Measurements from ENCODE around the gene IL18BP. TPM values are rescaled to one million over a fixed set of nuclear protein-coding genes. Genes with fewer than 3 reads are reported as not detected.

The IL18BP gene
- total RNA-seq, 1 experiment from 2014 or later: 10.6 TPM

DNA sequence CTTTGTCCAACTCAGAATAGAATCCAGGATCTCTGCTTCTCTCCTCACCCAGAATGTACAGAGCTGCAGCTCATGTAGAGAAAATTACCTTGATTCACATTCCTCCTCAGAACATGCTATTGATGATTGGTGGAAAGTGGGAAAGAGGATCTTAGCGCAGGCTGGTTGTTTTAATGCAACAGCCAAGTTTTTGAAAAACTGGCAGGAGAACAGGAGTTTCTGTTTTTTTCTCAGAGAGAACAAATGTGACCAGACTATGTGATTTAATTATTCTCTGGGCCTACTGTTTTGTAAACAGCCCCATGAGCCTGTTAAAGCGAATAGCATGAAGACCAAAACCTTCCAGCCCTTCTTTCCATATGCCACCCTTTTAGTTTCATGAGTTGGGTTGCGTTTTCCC lies 19.1 kb upstream of the IL18BP start:
- Histone ChIP-seq H3K9me3 (ENCODE audit: low read depth, low read length, poor library complexity, severe bottlenecking) (no peaks in the 10 kb centered on the region), H3K27me3 (replicated peaks; ENCODE audit: insufficient read depth, low read depth, low read length, poor library complexity) (no peaks in the 10 kb centered on the region), H3K36me3 (ENCODE audit: insufficient read depth, low read length, poor library complexity, severe bottlenecking) (no peaks in the 10 kb centered on the region), H3K4me1 (ENCODE audit: insufficient read depth, low read length, poor library complexity, severe bottlenecking) (no peaks in the 10 kb centered on the region), H3K27ac (ENCODE audit: low read depth, low read length, poor library complexity, severe bottlenecking) (no peak overlapping the region), H3K4me3 (ENCODE audit: low read depth, low read length, poor library complexity, severe bottlenecking) (no peak overlapping the region)
- TF ChIP-seq, protein P1, sequence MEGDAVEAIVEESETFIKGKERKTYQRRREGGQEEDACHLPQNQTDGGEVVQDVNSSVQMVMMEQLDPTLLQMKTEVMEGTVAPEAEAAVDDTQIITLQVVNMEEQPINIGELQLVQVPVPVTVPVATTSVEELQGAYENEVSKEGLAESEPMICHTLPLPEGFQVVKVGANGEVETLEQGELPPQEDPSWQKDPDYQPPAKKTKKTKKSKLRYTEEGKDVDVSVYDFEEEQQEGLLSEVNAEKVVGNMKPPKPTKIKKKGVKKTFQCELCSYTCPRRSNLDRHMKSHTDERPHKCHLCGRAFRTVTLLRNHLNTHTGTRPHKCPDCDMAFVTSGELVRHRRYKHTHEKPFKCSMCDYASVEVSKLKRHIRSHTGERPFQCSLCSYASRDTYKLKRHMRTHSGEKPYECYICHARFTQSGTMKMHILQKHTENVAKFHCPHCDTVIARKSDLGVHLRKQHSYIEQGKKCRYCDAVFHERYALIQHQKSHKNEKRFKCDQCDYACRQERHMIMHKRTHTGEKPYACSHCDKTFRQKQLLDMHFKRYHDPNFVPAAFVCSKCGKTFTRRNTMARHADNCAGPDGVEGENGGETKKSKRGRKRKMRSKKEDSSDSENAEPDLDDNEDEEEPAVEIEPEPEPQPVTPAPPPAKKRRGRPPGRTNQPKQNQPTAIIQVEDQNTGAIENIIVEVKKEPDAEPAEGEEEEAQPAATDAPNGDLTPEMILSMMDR (conservative IDR thresholded peaks at IDR 0.05; ENCODE audit: low read depth, low read length): no peak
- TF ChIP-seq EZH2 (IDR thresholded peaks at IDR 0.05; ENCODE audit: borderline replicate concordance, low read depth, low read length, poor library complexity, severe bottlenecking): no peak
- intact Hi-C loops (cut with micrococcal nuclease; ENCODE audit: unreplicated experiment): loop anchor here (5.0 kb wide), 1 partner anchor 203 kb away; no protein-coding TSS in a partner anchor
- ChIA-PET CTCF (no interaction called here), POLR2A (ENCODE audit: low non-redundant PET) (no interaction called here)
- no peak for DNase-seq (ENCODE audit: low spot score)
- no TSS peak for BruUV-seq (replicated peaks)

DNA sequence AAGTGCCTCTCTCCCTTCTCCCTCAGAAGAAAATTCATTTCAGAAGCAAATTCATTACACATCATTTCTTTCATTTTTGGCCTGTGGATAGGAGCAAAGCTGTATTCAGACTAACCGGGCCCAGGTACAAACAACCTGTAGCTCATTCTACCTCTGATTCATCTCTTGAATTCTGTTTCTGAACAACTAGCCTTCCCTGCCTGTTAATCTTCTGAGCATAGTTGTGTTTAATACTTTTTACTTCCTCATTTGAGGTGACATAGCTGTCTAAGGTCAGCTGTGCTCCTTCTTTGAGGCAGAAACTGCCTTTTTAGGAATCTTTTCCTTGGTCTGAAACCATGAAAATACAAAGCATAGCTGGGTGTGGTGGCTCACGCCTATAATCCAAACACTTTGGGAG lies 12.6 kb upstream of the IL18BP start:
- Histone ChIP-seq H3K4me1 (ENCODE audit: insufficient read depth, low read length, poor library complexity, severe bottlenecking) (no peaks in the 10 kb centered on the region), H3K4me3 (ENCODE audit: low read depth, low read length, poor library complexity, severe bottlenecking) (no peak overlapping the region), H3K36me3 (ENCODE audit: insufficient read depth, low read length, poor library complexity, severe bottlenecking) (peaks cover 4% of the 10 kb centered on the region), H3K9me3 (ENCODE audit: low read depth, low read length, poor library complexity, severe bottlenecking) (no peaks in the 10 kb centered on the region), H3K27ac (ENCODE audit: low read depth, low read length, poor library complexity, severe bottlenecking) (no peak overlapping the region), H3K27me3 (replicated peaks; ENCODE audit: insufficient read depth, low read depth, low read length, poor library complexity) (no peaks in the 10 kb centered on the region)
- ChIA-PET CTCF (no interaction called here), POLR2A (ENCODE audit: low non-redundant PET) (no interaction called here)
- DNase-seq (ENCODE audit: low spot score): no peak
- intact Hi-C loops (cut with micrococcal nuclease; ENCODE audit: unreplicated experiment): no loop called here
- TF ChIP-seq, protein P1 (conservative IDR thresholded peaks at IDR 0.05; ENCODE audit: low read depth, low read length): no peak
- TF ChIP-seq EZH2 (IDR thresholded peaks at IDR 0.05; ENCODE audit: borderline replicate concordance, low read depth, low read length, poor library complexity, severe bottlenecking): no peak
- BruUV-seq (replicated peaks): no TSS peak

DNA sequence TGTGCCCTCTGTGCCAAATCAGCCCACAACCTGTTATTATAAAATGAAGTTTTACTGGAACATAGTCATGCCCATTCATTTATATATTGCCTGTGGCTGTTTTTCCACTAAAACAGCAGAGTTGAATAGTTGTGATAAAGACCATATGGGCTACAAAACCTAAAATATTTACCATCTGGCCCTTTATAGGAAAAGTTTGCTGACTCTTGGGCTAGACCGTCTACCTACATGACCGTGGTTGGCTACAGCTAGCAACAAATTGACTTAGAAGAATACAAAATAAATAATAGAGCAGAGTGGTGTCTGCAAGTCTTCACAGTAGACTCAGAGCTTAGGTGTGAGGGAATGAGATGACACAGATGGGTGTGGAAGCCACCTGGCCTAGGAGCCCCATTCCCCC lies 11.2 kb upstream of the IL18BP start:
- H3K4me3 ChIP-seq (ENCODE audit: low read depth, low read length, poor library complexity, severe bottlenecking): no peak overlapping the region
- no TSS peak for BruUV-seq (replicated peaks)
- intact Hi-C loops (cut with micrococcal nuclease; ENCODE audit: unreplicated experiment): no loop called here
- DNase-seq (ENCODE audit: low spot score): no peak
- no peak overlapping the region for H3K27ac ChIP-seq (ENCODE audit: low read depth, low read length, poor library complexity, severe bottlenecking)
- TF ChIP-seq, protein P1 (conservative IDR thresholded peaks at IDR 0.05; ENCODE audit: low read depth, low read length): no peak
- no peak for TF ChIP-seq EZH2 (IDR thresholded peaks at IDR 0.05; ENCODE audit: borderline replicate concordance, low read depth, low read length, poor library complexity, severe bottlenecking)
- CTCF ChIA-PET: no interaction called here
- POLR2A ChIA-PET (ENCODE audit: low non-redundant PET): no interaction called here
- H3K36me3 ChIP-seq (ENCODE audit: insufficient read depth, low read length, poor library complexity, severe bottlenecking): peaks cover 4% of the 10 kb centered on the region
- no peaks in the 10 kb centered on the region for H3K27me3 ChIP-seq (replicated peaks; ENCODE audit: insufficient read depth, low read depth, low read length, poor library complexity)
- no peaks in the 10 kb centered on the region for H3K9me3 ChIP-seq (ENCODE audit: low read depth, low read length, poor library complexity, severe bottlenecking)
- H3K4me1 ChIP-seq (ENCODE audit: insufficient read depth, low read length, poor library complexity, severe bottlenecking): no peaks in the 10 kb centered on the region

All from A673 (cell line).